ENCODE measurements around the gene GRIK3. TPM values are rescaled to one million over a fixed set of nuclear protein-coding genes. Genes with fewer than 3 reads are reported as not detected.

GRIK3 gene
- total and polyA plus RNA-seq, 11 donors, result 0.06 to 1.6 (median 0.29) TPM

GRCh38 chr1:37009521-37009920 is 24.8 kb downstream of the GRIK3 start:
- H3K4me3 ChIP-seq, result no peak overlapping the region
- TF ChIP-seq CTCF (IDR thresholded peaks at IDR 0.05), result no peak
- peaks cover 0 to 8% (median 4%) of the 10 kb centered on the region in 12 donors for H3K4me1 ChIP-seq
- ATAC-seq (no peak), DNase-seq (no peak)
- H3K9me3 ChIP-seq, result no peaks in the 10 kb centered on the region
- H3K27ac ChIP-seq, result no peak overlapping the region
- intact Hi-C loops (cut with DNase I), result no loop called here
- 59 to 64% (median 61%) methylated on average over 5 of the region's 5 CpGs for WGBS, 4 donors
- H3K27me3 ChIP-seq, result peaks cover 0 to 3% (median 0%) of the 10 kb centered on the region in 9 donors
- H3K36me3 ChIP-seq, result no peaks in the 10 kb centered on the region

GRCh38 chr1:37006132-37006868 is 28.0 kb downstream of the GRIK3 start:
- intact Hi-C loops (cut with DNase I), result no loop called here
- WGBS, 4 donors, result 49 to 59% (median 52%) methylated on average over 11 of the region's 11 CpGs
- Histone ChIP-seq H3K27ac (peak overlapping the region in 7 of 12 donors; percentile 38 to 68 (median 59)), H3K9me3 (no peaks in the 10 kb centered on the region), H3K27me3 (no peaks in the 10 kb centered on the region), H3K4me1 (peaks cover 0 to 8% (median 4%) of the 10 kb centered on the region in 12 donors), H3K36me3 (no peaks in the 10 kb centered on the region), H3K4me3 (no peak overlapping the region)
- TF ChIP-seq CTCF (IDR thresholded peaks at IDR 0.05), result no peak
- no peak for TF ChIP-seq POLR2A (IDR thresholded peaks at IDR 0.05)
- DNase-seq, result peak in 4 of 5 donors; percentile 24 to 73 (median 40)
- peak; percentile 42 to 94 (median 84) for ATAC-seq

- intact Hi-C loops (cut with DNase I), result no loop called here
- TF ChIP-seq CTCF (IDR thresholded peaks at IDR 0.05), result no peak
- TF ChIP-seq POLR2A (IDR thresholded peaks at IDR 0.05), result no peak
- no peaks in the 10 kb centered on the region for H3K36me3 ChIP-seq
- peaks cover 0 to 8% (median 4%) of the 10 kb centered on the region in 12 donors for H3K4me1 ChIP-seq
- ATAC-seq, result no peak
- DNase-seq, result no peak
- 86 to 93% (median 91%) methylated on average over 3 of the region's 3 CpGs for WGBS, 4 donors
- no peaks in the 10 kb centered on the region for H3K27me3 ChIP-seq
- H3K4me3 ChIP-seq, result no peak overlapping the region
- H3K9me3 ChIP-seq, result no peaks in the 10 kb centered on the region
- no peak overlapping the region for H3K27ac ChIP-seq
Observed at GRCh38 chr1:37002898-37003297, 31.4 kb downstream of the GRIK3 start.

- no peak for DNase-seq
- H3K27me3 ChIP-seq, result no peaks in the 10 kb centered on the region
- TF ChIP-seq POLR2A (IDR thresholded peaks at IDR 0.05) (no peak), CTCF (IDR thresholded peaks at IDR 0.05) (no peak)
- H3K36me3 ChIP-seq, result no peaks in the 10 kb centered on the region
- H3K27ac ChIP-seq, result no peak overlapping the region
- intact Hi-C loops (cut with DNase I), result no loop called here
- no peaks in the 10 kb centered on the region for H3K9me3 ChIP-seq
- no peak overlapping the region for H3K4me3 ChIP-seq
- H3K4me1 ChIP-seq, result peaks cover 0 to 8% (median 4%) of the 10 kb centered on the region in 12 donors
- WGBS, 4 donors, result 52 to 65% (median 59%) methylated on average over 2 of the region's 2 CpGs
- ATAC-seq, result no peak
Observed at GRCh38 chr1:37001703-37002102, 32.6 kb downstream of the GRIK3 start.
